Measurements from ENCODE around the gene PODN.

The PODN gene

GRCh38 chr1:53094533-53094919, 32.5 kb downstream of the PODN start:
- no peak overlapping the region for H3K27ac ChIP-seq
- TF ChIP-seq CTCF (conservative IDR thresholded peaks at IDR 0.05) (no peak), ZFX (IDR thresholded peaks at IDR 0.05) (no peak)

- no peak overlapping the region for H3K27ac ChIP-seq
- TF ChIP-seq CTCF (conservative IDR thresholded peaks at IDR 0.05) (no peak), ZFX (IDR thresholded peaks at IDR 0.05) (no peak)
Measured at GRCh38 chr1:53104289-53104913, 42.4 kb downstream of the PODN start.

DNA sequence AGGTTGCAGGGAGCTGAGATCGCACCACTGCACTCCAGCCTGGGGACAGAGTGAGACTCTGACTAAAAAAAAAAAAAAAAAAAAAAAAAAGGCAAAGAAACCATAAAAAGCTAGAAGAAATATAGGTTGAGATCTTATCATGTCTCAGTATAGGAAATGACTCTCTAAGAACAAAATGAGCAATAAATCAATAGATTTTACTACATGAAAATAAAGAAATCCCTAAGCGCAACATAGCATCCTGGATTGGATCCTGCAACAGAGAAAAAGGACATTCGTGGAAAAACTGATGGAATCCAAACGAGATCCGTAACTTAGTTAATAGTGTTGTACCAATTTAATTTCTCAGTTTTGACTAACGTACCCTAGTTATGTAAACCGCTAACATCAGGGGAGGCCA, 45.1 kb downstream of the PODN start:
- peak overlapping the region; percentile 30; the same call in 1 of the 2 replicates for H3K27ac ChIP-seq
- TF ChIP-seq CTCF (conservative IDR thresholded peaks at IDR 0.05) = no peak
- TF ChIP-seq ZFX (IDR thresholded peaks at IDR 0.05) = no peak

DNA sequence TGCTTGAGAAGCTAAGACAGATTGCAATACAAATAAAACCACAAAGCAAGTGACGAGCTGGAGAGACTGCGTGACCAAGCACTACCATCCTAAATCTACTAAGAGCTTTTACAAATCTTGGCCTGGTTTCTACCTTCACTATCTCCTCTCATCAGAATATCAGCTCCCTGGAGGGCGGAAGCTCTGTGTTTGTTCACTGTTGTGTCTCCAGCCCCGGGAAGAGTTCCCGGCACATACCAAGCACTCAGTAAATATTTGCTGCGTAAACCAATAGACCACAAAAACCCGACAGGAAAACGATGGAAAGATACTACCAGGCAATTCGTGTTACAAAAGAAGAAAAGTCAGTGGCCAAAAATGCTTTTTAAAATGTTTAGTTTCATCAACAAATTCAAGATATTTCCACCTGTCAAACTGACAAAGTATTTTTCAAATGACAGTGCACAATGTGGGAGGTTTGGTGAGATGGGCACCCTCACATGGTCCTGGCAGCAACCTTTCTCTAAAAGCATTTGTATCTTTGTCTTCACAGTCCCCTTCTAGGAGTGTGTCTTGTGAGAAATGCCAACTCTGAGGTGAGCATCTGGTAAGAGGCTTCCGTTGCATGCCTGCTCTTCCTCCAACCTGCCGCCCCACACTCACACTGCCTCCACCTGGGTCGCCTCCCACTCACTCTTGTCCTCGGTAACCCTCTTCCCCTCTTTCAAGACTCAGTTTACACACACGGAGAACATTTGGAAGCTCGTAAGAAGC, 45.7 kb downstream of the PODN start:
- TF ChIP-seq ZFX (IDR thresholded peaks at IDR 0.05) (no peak), CTCF (conservative IDR thresholded peaks at IDR 0.05) (no peak)
- peak overlapping the region; percentile 71 for H3K27ac ChIP-seq

DNA sequence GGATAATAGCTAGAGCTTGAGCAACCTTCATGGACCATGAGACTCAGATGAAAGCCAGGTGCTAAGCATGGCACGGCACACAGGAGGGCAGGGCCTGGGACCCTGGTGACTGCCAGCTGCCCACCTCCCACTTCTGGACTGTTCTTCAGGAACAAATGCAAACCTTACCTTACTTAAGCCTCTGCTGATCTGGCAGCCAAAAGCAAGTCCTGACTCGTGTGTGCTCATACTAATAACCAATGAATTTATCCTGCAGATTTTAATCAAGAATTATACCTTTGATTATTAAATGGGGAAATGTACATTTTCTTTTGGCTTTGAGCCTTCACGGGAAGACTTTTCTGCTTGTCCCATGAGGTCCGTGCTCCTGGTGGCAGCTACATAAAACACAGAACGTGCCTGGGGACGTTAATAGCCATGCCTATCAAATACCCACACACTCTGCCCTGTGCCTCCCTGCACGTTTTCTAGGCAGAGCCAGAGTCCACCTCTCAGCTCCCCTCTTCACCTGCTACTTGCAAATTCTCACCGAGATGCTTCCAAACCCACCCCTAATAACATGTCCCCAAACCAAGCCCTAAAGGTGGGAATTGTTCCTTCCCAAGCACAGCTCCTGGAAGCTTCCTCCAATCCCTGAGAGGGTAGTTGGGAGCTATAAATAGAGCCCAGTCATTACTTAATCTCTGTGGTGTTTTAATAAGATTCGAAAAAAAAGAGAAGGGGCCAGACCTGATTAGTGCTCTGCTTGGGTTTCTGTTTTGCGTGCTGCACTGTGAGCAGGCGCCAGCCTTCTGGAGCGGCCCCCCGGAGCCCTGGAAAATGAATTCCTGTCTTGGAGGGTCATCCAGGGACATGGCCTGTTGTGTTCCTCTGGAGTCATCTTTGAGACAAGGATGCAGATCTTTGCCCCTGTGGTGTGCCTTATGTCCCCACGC, 46.9 kb downstream of the PODN start:
- peak overlapping the region; percentile 71 for H3K27ac ChIP-seq
- TF ChIP-seq CTCF (conservative IDR thresholded peaks at IDR 0.05) (no peak), ZFX (IDR thresholded peaks at IDR 0.05) (no peak)

- no peak overlapping the region for H3K27ac ChIP-seq
- TF ChIP-seq CTCF (conservative IDR thresholded peaks at IDR 0.05) (no peak), ZFX (IDR thresholded peaks at IDR 0.05) (no peak)
Measured at GRCh38 chr1:53110370-53111072, 48.5 kb downstream of the PODN start.
